OCI-LY3 (cell line): ENCODE measurements around the gene DNTTIP2.

Experiments used
- H2AFZ ChIP-seq: fragments of 200-600, 300-600 bp; shearing (Covaris generic); 2 replicates; pipeline ENCODE4 v1.6.0; 2014; ENCODE audit warnings: antibody characterized with exemption, low read depth, low read length
- H3K27ac ChIP-seq: fragments of 200-600, 300-600 bp; sonication (generic); 2 replicates; pipeline ENCODE4 v1.5.1; 2014; ENCODE audit warnings: mild to moderate bottlenecking, low read length, moderate library complexity, mixed read lengths
- H3K27me3 ChIP-seq: fragments of 200-600, 300-600 bp; sonication (generic); 2 replicates; pipeline ENCODE4 v1.6.1; 2014; ENCODE audit warnings: low read depth, low read length, mixed read lengths
- H3K36me3 ChIP-seq: fragments of 200-600, 300-600 bp; sonication (generic); replicated peaks from 2 replicates; pipeline ENCODE3; 2014; ENCODE audit warnings: low read depth, low read length, mixed read lengths
- H3K4me1 ChIP-seq: fragments of 300-600, 200-600 bp; sonication (generic); 2 replicates; pipeline ENCODE4 v1.6.1; 2014; ENCODE audit warnings: low read length, mixed read lengths
- H3K4me2 ChIP-seq: fragments of 200-600, 300-600 bp; sonication (generic); 2 replicates; pipeline ENCODE4 v1.6.1; 2014; ENCODE audit warnings: low read length, mixed read lengths
- H3K4me3 ChIP-seq: fragments of 300-600, 200-600 bp; sonication (generic); 2 replicates; pipeline ENCODE4 v1.5.1; 2014; ENCODE audit warnings: antibody characterized with exemption, mild to moderate bottlenecking, low read length, moderate library complexity
- H3K79me2 ChIP-seq: fragments of 300-600, 200-600 bp; shearing (Covaris generic); 2 replicates; pipeline ENCODE4 v1.6.1; 2014; ENCODE audit warnings: mild to moderate bottlenecking, low read length, mixed read lengths
- H3K9ac ChIP-seq: fragments of 300-600, 200-600 bp; shearing (Covaris generic); 2 replicates; pipeline ENCODE4 v1.6.0; 2014; ENCODE audit warnings: mild to moderate bottlenecking, low read length, moderate library complexity
- H3K9me3 ChIP-seq: fragments of 200-600, 300-600 bp; shearing (Covaris generic); 2 replicates; pipeline ENCODE4 v1.6.1; 2014; ENCODE audit warnings: low read length, mixed read lengths; ENCODE audit not compliant: insufficient read depth
- H4K20me1 ChIP-seq: fragments of 200-600, 300-600 bp; sonication (generic); 2 replicates; pipeline ENCODE4 v1.6.1; 2016; ENCODE audit warnings: low read length, mixed read lengths; ENCODE audit not compliant: insufficient read depth
- EZH2phosphoT487 ChIP-seq: fragments of 200-600 bp; shearing (Covaris generic); IDR thresholded peaks from 2 replicates; pipeline ENCODE4 v1.6.1; 2018; ENCODE audit warnings: antibody characterized with exemption, mixed run types, low read depth
- TF ChIP-seq, protein P1 (sequence below): fragments of 200-600, 300-600 bp; sonication (generic); IDR thresholded peaks from 2 replicates; pipeline ENCODE4 v1.5.1; 2014; ENCODE audit warnings: antibody characterized with exemption, low read length, low read depth

Gene DNTTIP2

GRCh38 chr1:93818570-93818959, 60.4 kb downstream of the DNTTIP2 start:
- Histone ChIP-seq H3K79me2 (no peaks in the 10 kb centered on the region), H3K4me1 (peaks cover 22% of the 10 kb centered on the region), H3K27ac (no peak overlapping the region), H3K27me3 (no peaks in the 10 kb centered on the region), H3K4me3 (no peak overlapping the region), H3K4me2 (no peak overlapping the region), H3K9me3 (no peaks in the 10 kb centered on the region), H2AFZ (no peak overlapping the region), H3K9ac (no peak overlapping the region), H4K20me1 (no peaks in the 10 kb centered on the region), H3K36me3 (no peaks in the 10 kb centered on the region)
- TF ChIP-seq, protein P1, sequence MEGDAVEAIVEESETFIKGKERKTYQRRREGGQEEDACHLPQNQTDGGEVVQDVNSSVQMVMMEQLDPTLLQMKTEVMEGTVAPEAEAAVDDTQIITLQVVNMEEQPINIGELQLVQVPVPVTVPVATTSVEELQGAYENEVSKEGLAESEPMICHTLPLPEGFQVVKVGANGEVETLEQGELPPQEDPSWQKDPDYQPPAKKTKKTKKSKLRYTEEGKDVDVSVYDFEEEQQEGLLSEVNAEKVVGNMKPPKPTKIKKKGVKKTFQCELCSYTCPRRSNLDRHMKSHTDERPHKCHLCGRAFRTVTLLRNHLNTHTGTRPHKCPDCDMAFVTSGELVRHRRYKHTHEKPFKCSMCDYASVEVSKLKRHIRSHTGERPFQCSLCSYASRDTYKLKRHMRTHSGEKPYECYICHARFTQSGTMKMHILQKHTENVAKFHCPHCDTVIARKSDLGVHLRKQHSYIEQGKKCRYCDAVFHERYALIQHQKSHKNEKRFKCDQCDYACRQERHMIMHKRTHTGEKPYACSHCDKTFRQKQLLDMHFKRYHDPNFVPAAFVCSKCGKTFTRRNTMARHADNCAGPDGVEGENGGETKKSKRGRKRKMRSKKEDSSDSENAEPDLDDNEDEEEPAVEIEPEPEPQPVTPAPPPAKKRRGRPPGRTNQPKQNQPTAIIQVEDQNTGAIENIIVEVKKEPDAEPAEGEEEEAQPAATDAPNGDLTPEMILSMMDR = no peak
- TF ChIP-seq EZH2phosphoT487 = no peak

DNA sequence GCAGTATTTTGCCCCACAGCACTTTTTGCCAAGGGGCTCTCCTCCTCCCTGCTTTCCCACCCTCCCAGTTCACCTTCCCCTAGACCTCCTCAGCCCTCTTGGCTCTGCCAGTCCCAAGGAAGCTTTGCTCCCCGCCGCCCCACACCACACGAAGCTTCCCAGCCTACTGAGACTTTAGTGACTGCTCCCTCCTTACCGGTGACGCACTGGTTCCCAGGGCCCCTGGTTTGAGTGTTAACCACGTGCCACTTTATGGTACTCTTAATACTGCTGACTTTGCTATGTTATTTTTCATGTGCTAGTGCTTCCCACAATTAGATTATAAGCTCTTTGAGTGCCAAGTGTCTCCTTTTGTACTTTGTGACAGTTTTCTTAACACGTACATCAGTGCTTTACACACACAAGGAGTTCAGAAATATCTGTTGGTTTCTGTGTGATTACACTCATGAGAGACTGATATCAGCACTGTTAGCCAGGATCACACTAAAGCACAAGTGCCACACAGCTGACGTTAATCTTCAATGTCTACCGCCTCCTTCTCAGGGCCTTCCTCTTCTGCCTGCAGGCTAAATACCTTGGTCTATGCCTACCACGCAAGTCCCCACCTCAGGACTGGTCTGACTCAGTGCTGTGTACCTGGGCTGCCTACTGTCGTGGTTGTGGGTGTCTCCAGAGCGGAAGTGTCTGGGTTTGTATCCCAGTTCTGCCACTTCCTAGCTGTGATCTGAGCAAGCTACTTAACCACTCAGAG, 61.0 kb downstream of the DNTTIP2 start:
- Histone ChIP-seq H3K36me3 (no peaks in the 10 kb centered on the region), H3K4me2 (no peak overlapping the region), H3K4me1 (peaks cover 26% of the 10 kb centered on the region), H3K79me2 (no peaks in the 10 kb centered on the region), H3K4me3 (no peak overlapping the region), H2AFZ (no peak overlapping the region; the same call in 1 of the 2 replicates), H3K27ac (no peak overlapping the region), H4K20me1 (no peaks in the 10 kb centered on the region), H3K9me3 (no peaks in the 10 kb centered on the region), H3K27me3 (no peaks in the 10 kb centered on the region), H3K9ac (no peak overlapping the region)
- TF ChIP-seq, protein P1 = no peak
- TF ChIP-seq EZH2phosphoT487 = no peak

DNA sequence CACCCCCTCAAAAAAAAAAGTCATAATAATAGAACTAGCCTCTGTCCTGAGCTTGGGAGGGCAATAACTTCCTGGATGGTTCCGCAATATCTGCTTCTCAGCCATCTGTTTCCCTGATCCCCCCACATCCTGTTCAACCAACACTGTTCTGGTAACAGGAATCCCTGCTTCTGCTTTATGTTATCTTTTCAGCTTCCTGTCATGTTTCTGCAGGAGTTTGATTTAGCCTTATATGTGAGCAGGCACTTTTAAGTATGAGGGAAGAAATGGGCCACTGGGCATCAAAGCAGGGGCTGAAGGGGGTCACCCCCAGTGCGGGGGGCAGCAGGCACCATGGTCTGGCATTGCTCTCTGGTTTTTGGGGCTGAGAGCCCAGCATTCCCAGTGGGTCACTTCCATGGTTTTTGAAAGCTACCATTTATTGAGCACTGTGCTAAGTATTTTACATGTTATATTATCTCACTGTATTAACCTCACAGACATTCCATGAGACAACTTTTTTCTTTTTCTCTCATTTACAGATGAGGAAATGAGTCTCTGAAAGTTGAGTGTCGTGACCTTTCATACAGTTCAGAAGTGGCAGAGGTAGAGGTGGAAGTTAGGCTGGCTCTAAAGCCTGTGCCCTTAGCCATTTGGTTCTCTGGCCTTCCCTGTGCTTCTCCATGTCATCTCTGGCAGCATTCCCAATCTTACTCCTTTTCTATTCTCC, 61.9 kb downstream of the DNTTIP2 start:
- Histone ChIP-seq H4K20me1 (no peaks in the 10 kb centered on the region), H3K4me2 (peak overlapping the region; percentile 43), H3K9ac (no peak overlapping the region), H3K9me3 (no peaks in the 10 kb centered on the region), H3K27ac (no peak overlapping the region), H3K4me3 (no peak overlapping the region), H2AFZ (no peak overlapping the region), H3K27me3 (no peaks in the 10 kb centered on the region), H3K36me3 (no peaks in the 10 kb centered on the region), H3K79me2 (no peaks in the 10 kb centered on the region), H3K4me1 (peaks cover 26% of the 10 kb centered on the region)
- TF ChIP-seq, protein P1 = no peak
- no peak for TF ChIP-seq EZH2phosphoT487
